NCI-H2107 (cell line): ENCODE data around the gene SHKBP1.
"Not testable (repeated sequence)": the region's sequence is repeated elsewhere in the genome, so short reads cannot be mapped to it uniquely, and the experiment has no call there.

Experiments
- DNase-seq: peaks from one replicate; lab custom pipeline; 2025; lab: John Stamatoyannopoulos, UW

SHKBP1 gene

DNA sequence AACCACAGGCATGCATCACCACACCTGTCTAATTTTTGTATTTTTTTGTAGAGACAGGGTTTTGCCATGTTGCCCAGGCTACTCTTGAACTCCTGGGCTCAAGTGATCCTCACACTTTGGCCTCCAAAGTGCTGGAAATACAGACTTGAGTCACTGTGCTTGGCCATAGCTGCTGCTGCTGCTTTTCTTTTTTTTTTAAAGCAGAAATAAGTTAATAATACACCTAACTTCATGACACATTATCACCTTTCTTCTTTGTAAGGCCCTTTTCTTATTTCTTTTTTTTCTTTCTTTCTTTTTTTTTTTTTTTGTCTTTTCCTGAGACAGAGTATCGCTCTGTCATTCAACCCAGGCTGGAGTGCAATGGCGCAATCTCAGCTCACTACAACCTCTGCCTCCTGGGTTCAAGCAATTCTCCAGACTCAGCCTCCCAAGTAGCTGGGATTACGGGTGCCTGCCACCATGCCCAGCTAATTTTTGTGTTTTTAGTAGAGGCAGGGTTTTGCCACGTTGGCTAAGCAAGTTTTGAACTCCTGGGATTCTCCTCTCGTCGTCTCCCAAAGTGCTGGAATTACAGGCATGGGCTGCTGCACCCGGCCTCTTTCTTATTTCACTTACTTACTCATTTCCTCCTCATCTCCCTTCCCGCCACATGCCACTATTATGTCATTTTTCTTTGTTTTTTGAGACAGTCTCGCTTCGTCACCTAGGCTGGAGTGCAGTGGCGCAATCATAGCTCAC lies 8.7 kb downstream of the SHKBP1 start:
- DNase-seq: no peak

- no peak for DNase-seq
Measured at GRCh38 chr19:40585982-40586422, 9.3 kb downstream of the SHKBP1 start.

- DNase-seq: no peak
Measured at GRCh38 chr19:40586611-40587010, 9.9 kb downstream of the SHKBP1 start.

GRCh38 chr19:40588110-40588854 lies 11.6 kb downstream of the SHKBP1 start:
- DNase-seq: no peak

DNA sequence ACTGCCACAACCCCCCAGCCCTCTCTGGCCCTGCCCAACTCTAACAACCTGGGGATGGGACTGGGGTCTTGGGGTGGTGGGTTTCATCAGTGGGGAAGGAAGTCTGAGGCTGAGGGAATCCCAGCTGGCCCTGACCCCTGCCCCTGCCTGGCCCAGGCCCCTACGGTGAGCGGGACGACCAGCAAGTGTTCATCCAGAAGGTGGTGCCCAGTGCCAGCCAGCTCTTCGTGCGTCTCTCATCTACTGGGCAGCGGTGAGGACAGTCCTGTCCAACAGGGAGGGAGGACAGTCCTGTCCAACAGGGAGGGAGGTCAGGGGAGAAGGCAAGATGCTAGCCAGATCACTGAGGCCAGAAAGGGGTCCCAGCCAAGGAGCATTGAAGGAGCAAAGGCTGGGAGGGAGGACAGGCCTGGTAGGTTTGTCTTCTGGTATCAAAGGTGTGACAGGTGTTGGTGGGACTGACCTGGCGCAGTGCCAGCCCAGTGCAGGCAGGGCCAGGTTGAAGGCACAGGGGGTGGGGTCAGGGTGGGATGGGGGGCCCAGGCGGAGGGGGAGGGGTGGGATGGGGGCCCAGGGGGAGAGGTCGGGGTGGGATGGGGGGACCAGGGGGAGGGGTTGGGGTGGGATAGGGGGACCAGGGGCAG lies 12.4 kb downstream of the SHKBP1 start:
- no peak for DNase-seq

GRCh38 chr19:40589591-40590429 lies 13.1 kb downstream of the SHKBP1 start:
- no peak for DNase-seq

GRCh38 chr19:40590464-40591265 lies 14.0 kb downstream of the SHKBP1 start:
- no peak for DNase-seq

- DNase-seq: not testable (repeated sequence)
Measured at GRCh38 chr19:40591724-40592123, 15.1 kb downstream of the SHKBP1 start.

DNA sequence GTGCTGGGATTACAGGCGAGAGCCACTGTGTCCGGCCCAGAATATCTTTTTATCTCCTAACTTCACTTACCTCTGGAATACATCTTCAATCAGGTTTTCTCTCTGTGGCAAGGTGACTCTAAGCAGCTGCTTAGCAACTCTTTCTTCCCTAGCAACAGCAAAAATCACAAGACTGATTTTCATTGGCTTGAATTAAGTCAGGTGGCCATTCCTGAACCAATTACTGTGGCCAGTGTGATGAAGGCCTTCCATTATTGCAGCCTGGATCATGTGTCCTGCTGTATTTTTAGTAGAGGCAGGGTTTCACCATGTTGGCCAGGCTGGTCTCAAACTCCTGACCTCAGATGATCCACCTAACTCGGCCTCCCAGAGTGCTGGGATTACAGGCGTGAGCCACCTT lies 15.5 kb downstream of the SHKBP1 start:
- no peak for DNase-seq

- no peak for DNase-seq
Measured at GRCh38 chr19:40594255-40594654, 17.6 kb downstream of the SHKBP1 start.

- DNase-seq: no peak
Measured at GRCh38 chr19:40594657-40595091, 18.0 kb downstream of the SHKBP1 start.

GRCh38 chr19:40596608-40597328 lies 20.1 kb downstream of the SHKBP1 start:
- no peak for DNase-seq

DNA sequence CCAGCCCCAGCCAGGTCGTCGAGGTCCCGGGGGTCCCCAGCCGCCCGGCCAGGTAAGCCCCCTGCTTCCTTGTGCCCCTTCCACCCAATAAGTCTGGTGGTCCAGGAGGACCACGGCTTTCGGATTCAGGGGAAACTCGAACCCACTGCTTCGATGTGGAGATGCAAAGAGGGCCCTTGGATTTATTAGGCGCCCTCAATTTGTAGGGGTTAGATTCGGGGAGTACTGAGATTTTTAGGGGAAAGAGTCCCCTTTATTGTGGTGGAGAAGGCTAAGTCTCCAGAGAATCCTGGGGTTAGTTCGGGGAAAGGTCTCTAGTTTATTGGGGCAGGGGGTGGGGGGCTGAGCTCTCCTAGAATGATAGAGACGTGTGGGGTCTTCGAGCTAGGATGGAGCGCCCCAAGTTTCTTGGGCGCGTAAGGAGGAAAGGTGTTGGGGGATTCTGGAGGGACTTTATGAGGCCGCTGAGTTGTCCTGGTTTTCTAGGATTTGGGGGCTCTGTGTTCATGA lies 20.7 kb downstream of the SHKBP1 start:
- DNase-seq: no peak

DNA sequence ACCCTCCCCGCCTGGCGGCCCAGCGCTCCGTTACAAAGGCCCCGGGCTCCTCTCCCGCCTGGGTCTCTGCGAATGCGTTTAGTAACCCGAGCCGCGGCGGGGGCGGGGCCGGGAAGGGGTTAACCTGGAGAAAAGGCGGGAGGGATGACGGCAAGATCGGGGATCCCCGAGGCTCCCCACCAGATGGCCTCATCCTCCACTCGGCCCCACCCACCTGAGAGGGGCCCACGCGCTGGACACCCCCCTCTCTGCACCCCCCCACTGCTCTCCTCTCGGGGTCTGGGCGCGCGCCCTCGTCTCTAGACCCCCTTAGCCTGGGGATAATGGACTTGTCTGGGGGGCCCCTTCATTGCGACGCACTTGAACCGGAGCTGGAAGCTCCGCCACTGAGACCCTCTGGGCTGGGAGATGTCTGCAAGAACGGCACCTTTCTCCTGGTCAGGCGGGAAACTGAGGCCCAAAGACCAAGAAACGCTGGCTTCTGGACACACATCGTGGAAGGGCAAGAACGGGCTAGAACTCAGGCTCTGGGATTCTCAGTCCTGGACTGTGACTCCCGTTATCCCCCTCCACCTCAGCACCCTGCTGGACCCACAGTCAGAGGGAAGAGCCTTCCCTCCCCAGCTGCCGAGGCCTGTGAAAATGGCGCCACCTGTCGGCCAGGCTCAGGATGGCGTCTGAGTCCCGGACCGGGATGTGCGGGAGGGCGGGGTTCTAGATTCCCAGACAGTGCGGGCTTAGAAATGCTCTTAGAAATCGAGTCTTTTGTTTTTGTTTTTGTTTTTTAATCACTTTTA lies 21.6 kb downstream of the SHKBP1 start:
- DNase-seq: peak; percentile 74

DNA sequence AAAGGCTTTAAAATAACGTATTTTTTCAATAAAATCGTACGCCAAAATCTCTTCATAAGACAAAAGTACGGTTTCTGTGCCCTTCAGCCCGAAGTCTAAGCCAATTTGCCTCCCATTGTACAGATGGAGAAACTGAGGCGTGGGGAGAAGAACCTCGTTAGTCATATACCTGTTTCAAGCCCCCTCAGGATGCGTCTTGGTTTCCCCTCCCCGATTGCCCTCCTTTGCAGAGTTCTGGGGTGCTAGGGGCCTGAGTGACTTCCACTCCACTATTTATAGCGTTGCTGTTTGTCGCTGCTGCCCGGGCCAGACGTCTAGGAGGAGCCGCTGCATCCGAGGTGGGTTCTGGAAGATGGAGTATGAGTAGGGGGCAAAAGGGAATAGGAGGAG lies 22.2 kb downstream of the SHKBP1 start:
- no peak for DNase-seq

DNA sequence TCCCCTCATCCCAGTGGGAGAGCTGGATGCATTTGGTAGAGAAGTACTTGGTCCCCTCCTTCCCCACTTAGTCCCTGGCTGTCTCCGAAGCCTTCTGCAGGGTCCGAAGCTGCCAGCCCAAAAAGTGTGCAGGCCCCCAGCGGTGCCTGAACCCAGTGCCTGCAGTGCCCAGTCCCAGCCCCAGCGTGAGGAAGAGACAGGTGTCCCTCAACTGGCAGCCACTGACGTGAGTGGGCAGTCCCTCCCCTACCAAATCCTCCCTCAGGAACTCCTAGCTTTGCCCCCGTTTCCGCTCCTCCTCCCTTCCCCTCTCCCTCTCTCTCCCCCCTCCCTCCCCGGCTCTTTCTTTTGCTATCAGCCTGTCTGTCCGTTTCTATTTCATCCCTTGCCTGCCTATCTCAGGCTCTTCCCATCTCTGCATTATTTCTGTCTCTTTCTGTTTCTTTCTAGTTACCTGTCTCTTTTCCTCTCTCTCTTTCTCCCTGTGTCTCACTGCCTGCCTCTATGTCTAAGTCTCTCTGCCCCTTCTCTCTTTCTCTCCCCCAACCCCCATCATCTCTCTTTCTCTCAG lies 22.7 kb downstream of the SHKBP1 start:
- DNase-seq: no peak

GRCh38 chr19:40599902-40600569 lies 23.4 kb downstream of the SHKBP1 start:
- no peak for DNase-seq

GRCh38 chr19:40600570-40601133 lies 24.0 kb downstream of the SHKBP1 start:
- no peak for DNase-seq
